Endothelial cell of umbilical vein (primary cell): ENCODE data around the gene RNGTT. TPM values are rescaled to one million over a fixed set of nuclear protein-coding genes. Genes with fewer than 3 reads are reported as not detected.

Source experiments
- BruUV-seq: library from RNA; stranded (reverse); fragments of 400-500 nt; replicated peaks from 2 replicates; lab custom pipeline; 2021; lab: Mats Ljungman, UMichigan
- CTCF ChIA-PET: fragments of 300-600, 350-600 bp; sonication (Branson Sonifier 250); formaldehyde crosslinking; loops from one replicate; lab custom pipeline; 2021; ENCODE audit warnings: antibody characterized with exemption, inconsistent platforms; lab: Charles Lee
- POLR2A ChIA-PET: fragments of 300-600, 350-600 bp; sonication (Branson Sonifier 250); formaldehyde crosslinking; loops from one replicate; lab custom pipeline; 2021; ENCODE audit warnings: antibody characterized with exemption, inconsistent platforms; lab: Charles Lee
- DNase-seq: peaks from one replicate; pipeline ENCODE4 v3.0.0-alpha.2; 2011; ENCODE audit warnings: low read depth, low spot score
- FAIRE-seq: peaks from 2 replicates; lab custom pipeline; 2011; peaks lifted over from hg19 to GRCh38; lab: Jason Lieb, UNC
- H2AFZ ChIP-seq: 2 replicates; pipeline ENCODE4 v1.6.0; 2012; ENCODE audit warnings: low read depth, low read length, control low read depth, inconsistent platforms
- H3K27ac ChIP-seq: 2 replicates; pipeline ENCODE4 v1.5.1; 2011; ENCODE audit warnings: low read depth, mild to moderate bottlenecking, control low read depth, low read length, moderate library complexity; ENCODE audit not compliant: insufficient read depth
- H3K27me3 ChIP-seq, 2 experiments: 2 replicates each; pipeline versions ENCODE4 v1.6.0 to v1.6.1; 2011; ENCODE audit warnings: low read length in 2 of 2, mixed read lengths in 1 of 2; ENCODE audit not compliant: control insufficient read depth in 2 of 2, insufficient read depth in 2 of 2
- H3K36me3 ChIP-seq, 2 experiments: 2 replicates in 1 of 2; 3 replicates in 1 of 2; pipeline ENCODE4 v1.5.1; 2011; ENCODE audit warnings: low read length in 2 of 2, mild to moderate bottlenecking in 1 of 2, moderate library complexity in 1 of 2; ENCODE audit not compliant: control insufficient read depth in 2 of 2, insufficient read depth in 2 of 2; ENCODE audit errors: extremely low read depth in 1 of 2
- H3K4me1 ChIP-seq: 3 replicates; pipeline ENCODE4 v1.5.1; 2011; ENCODE audit warnings: mild to moderate bottlenecking, low read length; ENCODE audit not compliant: control insufficient read depth, insufficient read depth; ENCODE audit errors: extremely low read depth
- H3K4me2 ChIP-seq: 2 replicates; pipeline ENCODE4 v1.6.1; 2011; ENCODE audit warnings: low read length, control low read depth, mixed read lengths; ENCODE audit not compliant: insufficient read depth
- H3K4me3 ChIP-seq, 3 experiments: fragments of 200-600 bp in 1 of 3; sonication (generic), shearing (Covaris generic) in 1 of 3; replicated peaks in 1 of 3; 2 replicates each; pipeline ENCODE4 v1.5.1; 2011 to 2016; ENCODE audit warnings: control low read depth in 3 of 3, low read length in 3 of 3, mild to moderate bottlenecking in 2 of 3, inconsistent platforms in 1 of 3, low read depth in 1 of 3, moderate library complexity in 1 of 3; ENCODE audit not compliant: insufficient read depth in 1 of 3
- H3K79me2 ChIP-seq: 2 replicates; pipeline ENCODE4 v1.6.0; 2012; ENCODE audit warnings: low read length, inconsistent platforms; ENCODE audit not compliant: control insufficient read depth, insufficient read depth
- H3K9ac ChIP-seq: replicated peaks from 2 replicates; pipeline ENCODE3; 2011; ENCODE audit warnings: low read length, control low read depth; ENCODE audit not compliant: insufficient read depth; ENCODE audit errors: extremely low read depth
- H3K9me1 ChIP-seq: replicated peaks from 3 replicates; pipeline ENCODE4 v1.6.0; 2011; ENCODE audit warnings: mild to moderate bottlenecking, low read length; ENCODE audit not compliant: control insufficient read depth, insufficient read depth; ENCODE audit errors: extremely low read depth
- H3K9me3 ChIP-seq: replicated peaks from 2 replicates; pipeline ENCODE4 v1.5.1; 2012; ENCODE audit warnings: low read length, inconsistent platforms; ENCODE audit not compliant: control insufficient read depth, insufficient read depth
- H4K20me1 ChIP-seq: replicated peaks from 2 replicates; pipeline ENCODE3; 2011; ENCODE audit warnings: mild to moderate bottlenecking, low read length; ENCODE audit not compliant: control insufficient read depth, insufficient read depth; ENCODE audit errors: extremely low read depth
- EZH2 ChIP-seq: IDR thresholded peaks from 2 replicates; pipeline ENCODE4 v1.6.1; 2012; ENCODE audit warnings: borderline replicate concordance, low read depth, mild to moderate bottlenecking, moderate library complexity, low read length, inconsistent platforms; ENCODE audit not compliant: severe bottlenecking
- FOS ChIP-seq: IDR thresholded peaks from 2 replicates; pipeline ENCODE4 v1.6.1; 2011; ENCODE audit warnings: mild to moderate bottlenecking, low read length, moderate library complexity, borderline replicate concordance; ENCODE audit not compliant: insufficient read depth
- GATA2 ChIP-seq: IDR thresholded peaks from 2 replicates; pipeline ENCODE4 v1.7.0; 2011; ENCODE audit warnings: low read depth, mild to moderate bottlenecking, moderate library complexity, mixed read lengths, low read length; ENCODE audit not compliant: insufficient read length, insufficient read depth
- JUN ChIP-seq: IDR thresholded peaks from 2 replicates; pipeline ENCODE4 v1.6.1; 2011; ENCODE audit warnings: borderline replicate concordance, low read depth; ENCODE audit not compliant: insufficient read length, insufficient read depth
- MYC ChIP-seq: IDR thresholded peaks from one replicate; pipeline ENCODE4 v1.6.1; 2011; ENCODE audit warnings: mild to moderate bottlenecking, low read depth, low read length
- POLR2A ChIP-seq: IDR thresholded peaks from 2 replicates; pipeline ENCODE4 v1.6.1; 2012; ENCODE audit warnings: low read depth, mild to moderate bottlenecking, control low read depth, low read length
- dilution Hi-C: fragments of 300-500 bp; cut with MboI; formaldehyde crosslinking; loops from one replicate; pipeline ENCODE4 v1.15.0; 2019; ENCODE audit warnings: low sequenced_read_pairs; ENCODE audit not compliant: extremely low pct_ligation_motif_present
- intact Hi-C: fragments of 100-400 bp; cut with micrococcal nuclease; formaldehyde crosslinking; loops from one replicate; pipeline ENCODE4 v1.10.0; 2022
- polyA plus RNA-seq, 4 experiments: library from polyadenylated mRNA; depleted of rRNA in 3 of 4; stranded (reverse) in 3 of 4; unstranded in 1 of 4; fragments of >200 nt; gene quantifications; 2 replicates each; pipeline versions ENCODE4 v1.2.1 to v1.2.3, GENCODE V29; 2011 to 2012; ENCODE audit warnings: missing spikeins in 1 of 4
- total RNA-seq: library from RNA; stranded (reverse); gene quantifications from 2 replicates; pipeline ENCODE4 v1.2.3, GENCODE V29; 2021
- TF ChIP-seq, protein P1 (sequence below), 2 donors: IDR thresholded peaks; 1 replicate in 1 of 2; 2 replicates in 1 of 2; pipeline ENCODE4 v1.5.1; 2011; ENCODE audit warnings: low read length in 2 of 2, mild to moderate bottlenecking in 2 of 2, moderate library complexity in 2 of 2, control low read depth in 1 of 2, inconsistent platforms in 1 of 2, low read depth in 1 of 2; ENCODE audit not compliant: insufficient read depth in 1 of 2; ENCODE audit errors: extremely low read depth in 1 of 2
- TF ChIP-seq, protein P2 (sequence below): IDR thresholded peaks from 2 replicates; pipeline ENCODE4 v1.6.1; 2011; ENCODE audit not compliant: insufficient read depth, insufficient read length

RNGTT gene
- total and polyA plus RNA-seq, 2 donors (not counting 3 experiments of a cell fraction or from before 2014, with no cell fraction given), result 2.1 to 13.1 TPM

DNA sequence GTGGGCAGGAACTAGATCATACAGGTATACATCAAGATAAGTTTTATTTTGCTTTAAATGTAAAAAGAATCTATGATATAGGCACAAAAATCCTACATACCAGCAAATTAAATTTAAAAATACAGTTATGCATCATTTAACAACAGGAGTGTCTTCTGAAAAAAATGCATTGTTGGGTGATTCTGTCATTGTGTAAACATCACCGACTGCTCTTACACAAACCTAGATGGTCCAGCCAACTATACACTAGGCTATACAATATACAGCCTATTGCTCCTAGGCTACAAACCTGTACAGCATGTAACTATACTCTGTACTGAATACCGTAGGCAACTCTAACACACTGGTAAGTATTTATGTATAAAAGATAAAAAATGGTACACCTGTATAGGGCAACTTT lies 139.4 kb downstream of the RNGTT start:
- DNase-seq (no peak), FAIRE-seq (no peak)
- Histone ChIP-seq H2AFZ (no peak overlapping the region), H3K4me3 (no peak overlapping the region), H3K4me1 (no peaks in the 10 kb centered on the region), H3K4me2 (no peak overlapping the region), H3K9me1 (no peaks in the 10 kb centered on the region), H3K79me2 (no peaks in the 10 kb centered on the region), H3K27me3 (no peaks in the 10 kb centered on the region), H3K36me3 (no peaks in the 10 kb centered on the region), H3K9ac (no peak overlapping the region), H3K9me3 (no peaks in the 10 kb centered on the region), H3K27ac (no peak overlapping the region), H4K20me1 (no peaks in the 10 kb centered on the region)
- POLR2A ChIA-PET, result no interaction called here
- CTCF ChIA-PET, result no interaction called here
- intact Hi-C loops (no loop called here), dilution Hi-C loops (no loop called here)
- TF ChIP-seq POLR2A (no peak), JUN (no peak), EZH2 (no peak), GATA2 (no peak)
- TF ChIP-seq, protein P1, sequence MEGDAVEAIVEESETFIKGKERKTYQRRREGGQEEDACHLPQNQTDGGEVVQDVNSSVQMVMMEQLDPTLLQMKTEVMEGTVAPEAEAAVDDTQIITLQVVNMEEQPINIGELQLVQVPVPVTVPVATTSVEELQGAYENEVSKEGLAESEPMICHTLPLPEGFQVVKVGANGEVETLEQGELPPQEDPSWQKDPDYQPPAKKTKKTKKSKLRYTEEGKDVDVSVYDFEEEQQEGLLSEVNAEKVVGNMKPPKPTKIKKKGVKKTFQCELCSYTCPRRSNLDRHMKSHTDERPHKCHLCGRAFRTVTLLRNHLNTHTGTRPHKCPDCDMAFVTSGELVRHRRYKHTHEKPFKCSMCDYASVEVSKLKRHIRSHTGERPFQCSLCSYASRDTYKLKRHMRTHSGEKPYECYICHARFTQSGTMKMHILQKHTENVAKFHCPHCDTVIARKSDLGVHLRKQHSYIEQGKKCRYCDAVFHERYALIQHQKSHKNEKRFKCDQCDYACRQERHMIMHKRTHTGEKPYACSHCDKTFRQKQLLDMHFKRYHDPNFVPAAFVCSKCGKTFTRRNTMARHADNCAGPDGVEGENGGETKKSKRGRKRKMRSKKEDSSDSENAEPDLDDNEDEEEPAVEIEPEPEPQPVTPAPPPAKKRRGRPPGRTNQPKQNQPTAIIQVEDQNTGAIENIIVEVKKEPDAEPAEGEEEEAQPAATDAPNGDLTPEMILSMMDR (IDR thresholded peaks at IDR 0.05; ENCODE audit: extremely low read depth in 1 of 2, insufficient read depth in 1 of 2, low read depth in 1 of 2, low read length in 2 of 2), result no peak
- TF ChIP-seq, protein P2, sequence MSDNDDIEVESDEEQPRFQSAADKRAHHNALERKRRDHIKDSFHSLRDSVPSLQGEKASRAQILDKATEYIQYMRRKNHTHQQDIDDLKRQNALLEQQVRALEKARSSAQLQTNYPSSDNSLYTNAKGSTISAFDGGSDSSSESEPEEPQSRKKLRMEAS, result no peak
- no TSS peak for BruUV-seq

DNA sequence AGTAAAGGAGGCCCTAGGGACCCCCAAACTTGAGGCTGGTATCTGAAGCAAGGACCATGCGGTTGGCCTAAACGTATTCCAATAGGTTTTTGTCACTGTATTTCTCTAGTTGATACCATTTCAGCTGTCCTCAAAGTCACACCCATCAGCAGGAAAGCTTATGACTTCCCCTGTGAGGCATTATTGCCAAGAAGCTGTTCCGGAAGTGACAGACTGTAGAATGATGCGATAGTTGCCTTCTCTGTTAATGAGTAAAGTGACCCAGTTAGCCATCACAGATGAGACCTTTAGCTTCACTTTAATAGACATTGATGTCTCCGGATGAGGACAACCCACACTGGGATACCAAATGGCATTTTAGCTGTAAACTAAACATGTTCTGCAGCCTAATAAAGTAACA lies 147.9 kb downstream of the RNGTT start:
- no TSS peak for BruUV-seq
- DNase-seq, result peak; percentile 26

More for the DNA sequence above, 147.9 kb downstream of the RNGTT start:
- Histone ChIP-seq H3K9ac (no peak overlapping the region), H3K79me2 (no peaks in the 10 kb centered on the region), H3K4me3 (no peak overlapping the region), H3K9me3 (no peaks in the 10 kb centered on the region), H2AFZ (no peak overlapping the region), H3K27me3 (no peaks in the 10 kb centered on the region), H3K27ac (peak overlapping the region; percentile 28), H3K4me2 (peak overlapping the region; percentile 49), H3K36me3 (no peaks in the 10 kb centered on the region), H3K9me1 (no peaks in the 10 kb centered on the region), H4K20me1 (no peaks in the 10 kb centered on the region), H3K4me1 (peaks cover 19% of the 10 kb centered on the region)
- dilution Hi-C loops (no loop called here), intact Hi-C loops (no loop called here)
- ChIA-PET POLR2A (no interaction called here), CTCF (interaction anchor here (0.9 to 1.0 kb wide), 2 partner anchors 34 to 36 kb away, joined by 3 to 5 read pairs; no protein-coding TSS in a partner anchor)
- peak; percentile 52 for FAIRE-seq
- TF ChIP-seq MYC (no peak), FOS (peak; percentile 5), GATA2 (no peak)
- TF ChIP-seq, protein P1 (IDR thresholded peaks at IDR 0.05; ENCODE audit: extremely low read depth in 1 of 2, insufficient read depth in 1 of 2, low read depth in 1 of 2, low read length in 2 of 2), result no peak
- TF ChIP-seq, protein P2, result no peak
